HEK293 (cell line): ENCODE results near the gene ODAD3.

Experiments used
- SCRT1 ChIP-seq: fragments of 450-650 bp; formaldehyde crosslinking; IDR thresholded peaks from 2 replicates; pipeline ENCODE4 v1.5.1; 2016; ENCODE audit warnings: missing biosample characterization, missing genetic modification characterization, borderline replicate concordance
- TRIM28 ChIP-seq: IDR thresholded peaks from 2 replicates; pipeline ENCODE4 v1.6.1; 2011; ENCODE audit warnings: low read length, control low read depth, borderline replicate concordance
- ZBTB1 ChIP-seq: fragments of 450-650 bp; formaldehyde crosslinking; IDR thresholded peaks from 2 replicates; pipeline ENCODE4 v1.5.1; 2016; ENCODE audit warnings: missing biosample characterization, missing genetic modification characterization
- ZBTB17 ChIP-seq: fragments of 450-650 bp; formaldehyde crosslinking; IDR thresholded peaks from 2 replicates; pipeline ENCODE4 v1.5.1; 2016; ENCODE audit warnings: missing biosample characterization, missing genetic modification characterization
- ZBTB21 ChIP-seq: fragments of 450-650 bp; formaldehyde crosslinking; IDR thresholded peaks from 2 replicates; pipeline ENCODE4 v1.5.1; 2017; ENCODE audit warnings: missing biosample characterization, missing genetic modification characterization
- ZFP3 ChIP-seq: fragments of 450-650 bp; formaldehyde crosslinking; IDR thresholded peaks from 2 replicates; pipeline ENCODE4 v1.5.1; 2016; ENCODE audit warnings: low read depth, missing biosample characterization, missing genetic modification characterization
- ZIC2 ChIP-seq: fragments of 450-650 bp; formaldehyde crosslinking; IDR thresholded peaks from 2 replicates; pipeline ENCODE4 v1.5.1; 2016; ENCODE audit warnings: missing biosample characterization, missing genetic modification characterization
- ZNF10 ChIP-seq: fragments of 450-650 bp; formaldehyde crosslinking; IDR thresholded peaks from 2 replicates; pipeline ENCODE4 v1.5.1; 2017; ENCODE audit warnings: missing biosample characterization, missing genetic modification characterization
- ZNF202 ChIP-seq: fragments of 450-650 bp; formaldehyde crosslinking; IDR thresholded peaks from 2 replicates; pipeline ENCODE4 v1.5.1; 2016; ENCODE audit warnings: missing biosample characterization, missing genetic modification characterization, borderline replicate concordance
- ZNF214 ChIP-seq: fragments of 450-650 bp; formaldehyde crosslinking; IDR thresholded peaks from 2 replicates; pipeline ENCODE4 v1.5.1; 2017; ENCODE audit warnings: missing biosample characterization, mild to moderate bottlenecking, missing genetic modification characterization, borderline replicate concordance
- ZNF280D ChIP-seq: fragments of 450-650 bp; formaldehyde crosslinking; IDR thresholded peaks from 2 replicates; pipeline ENCODE4 v1.5.1; 2016; ENCODE audit warnings: missing biosample characterization, missing genetic modification characterization
- ZNF398 ChIP-seq: fragments of 450-650 bp; formaldehyde crosslinking; IDR thresholded peaks from 2 replicates; pipeline ENCODE4 v1.5.1; 2017; ENCODE audit warnings: missing biosample characterization, missing genetic modification characterization
- ZNF624 ChIP-seq: fragments of 450-650 bp; formaldehyde crosslinking; IDR thresholded peaks from 2 replicates; pipeline ENCODE4 v1.5.1; 2017; ENCODE audit warnings: missing biosample characterization, missing genetic modification characterization
- ZNF629 ChIP-seq: fragments of 450-650 bp; formaldehyde crosslinking; IDR thresholded peaks from 2 replicates; pipeline ENCODE4 v1.5.1; 2017; ENCODE audit warnings: missing biosample characterization, missing genetic modification characterization
- ZNF645 ChIP-seq: fragments of 450-650 bp; formaldehyde crosslinking; IDR thresholded peaks from 2 replicates; pipeline ENCODE4; 2016; ENCODE audit warnings: missing biosample characterization, missing genetic modification characterization
- ZNF654 ChIP-seq: fragments of 450-650 bp; formaldehyde crosslinking; IDR thresholded peaks from 2 replicates; pipeline ENCODE4 v1.5.1; 2016; ENCODE audit warnings: low read depth, missing biosample characterization, missing genetic modification characterization
- ZNF660 ChIP-seq: fragments of 450-650 bp; IDR thresholded peaks from 2 replicates; pipeline ENCODE4 v1.5.1; 2018; ENCODE audit warnings: missing biosample characterization, mild to moderate bottlenecking, missing genetic modification characterization
- ZNF692 ChIP-seq: fragments of 450-650 bp; formaldehyde crosslinking; IDR thresholded peaks from 2 replicates; pipeline ENCODE4 v1.5.1; 2016; ENCODE audit warnings: missing biosample characterization, missing genetic modification characterization
- ZNF704 ChIP-seq: fragments of 450-650 bp; formaldehyde crosslinking; IDR thresholded peaks from 2 replicates; pipeline ENCODE4 v1.5.1; 2016; ENCODE audit warnings: missing biosample characterization, missing genetic modification characterization
- ZNF837 ChIP-seq: fragments of 450-650 bp; formaldehyde crosslinking; IDR thresholded peaks from 2 replicates; pipeline ENCODE4 v1.5.1; 2016; ENCODE audit warnings: missing biosample characterization, missing genetic modification characterization
- ZSCAN4 ChIP-seq: fragments of 450-650 bp; formaldehyde crosslinking; IDR thresholded peaks from 2 replicates; pipeline ENCODE4 v1.5.1; 2017; ENCODE audit warnings: missing biosample characterization, missing genetic modification characterization
- ZXDB ChIP-seq: fragments of 450-650 bp; formaldehyde crosslinking; IDR thresholded peaks from 2 replicates; pipeline ENCODE4 v1.5.1; 2016; ENCODE audit warnings: missing biosample characterization, missing genetic modification characterization

Gene ODAD3

GRCh38 chr19:11378319-11379189 is 56.4 kb downstream of the ODAD3 start (continued):
- peak; percentile 34; the same call in 1 of the 2 replicates for TF ChIP-seq ZNF398 (tag by site-specific recombination)
- 0 out of 2 replicates have a peak, but pooled peaks have one; percentile 11 for TF ChIP-seq ZIC2 (tag by site-specific recombination)
- TF ChIP-seq ZSCAN4 (tag by site-specific recombination) = no peak
- no peak for TF ChIP-seq TRIM28
- no peak for TF ChIP-seq SCRT1 (tag by site-specific recombination)
- no peak for TF ChIP-seq ZNF645 (tag by site-specific recombination)
- peak; percentile 54; the same call in 1 of the 2 replicates for TF ChIP-seq ZBTB17 (tag by site-specific recombination)
- no peak for TF ChIP-seq ZNF837
- TF ChIP-seq ZNF704 = no peak
- TF ChIP-seq ZBTB21 = no peak
- TF ChIP-seq ZNF654 (tag by site-specific recombination) = peak; percentile 26
- peak; percentile 83; the same call in 1 of the 2 replicates for TF ChIP-seq ZNF660 (tag by site-specific recombination)
- no peak for TF ChIP-seq ZNF624 (tag by site-specific recombination)
- TF ChIP-seq ZNF214 (tag by site-specific recombination) = no peak
- no peak for TF ChIP-seq ZNF202 (tag by site-specific recombination)
- TF ChIP-seq ZBTB1 (tag by site-specific recombination) = no peak
- 0 out of 2 replicates have a peak, but pooled peaks have one; percentile 28 for TF ChIP-seq ZNF629 (tag by site-specific recombination)
- TF ChIP-seq ZNF280D (tag by site-specific recombination) = no peak
- peak; percentile 98 for TF ChIP-seq ZFP3
- TF ChIP-seq ZNF692 (tag by site-specific recombination) = peak; percentile 73
- no peak for TF ChIP-seq ZNF10 (tag by site-specific recombination)
- peak; percentile 86 for TF ChIP-seq ZXDB (tag by site-specific recombination)
